ENCODE results near the gene NUDCD3. TPM values are rescaled to one million over a fixed set of nuclear protein-coding genes. Genes with fewer than 3 reads are reported as not detected.

Gene NUDCD3
- total RNA-seq, 1 donor from 2014 or later: 43.5 TPM

DNA sequence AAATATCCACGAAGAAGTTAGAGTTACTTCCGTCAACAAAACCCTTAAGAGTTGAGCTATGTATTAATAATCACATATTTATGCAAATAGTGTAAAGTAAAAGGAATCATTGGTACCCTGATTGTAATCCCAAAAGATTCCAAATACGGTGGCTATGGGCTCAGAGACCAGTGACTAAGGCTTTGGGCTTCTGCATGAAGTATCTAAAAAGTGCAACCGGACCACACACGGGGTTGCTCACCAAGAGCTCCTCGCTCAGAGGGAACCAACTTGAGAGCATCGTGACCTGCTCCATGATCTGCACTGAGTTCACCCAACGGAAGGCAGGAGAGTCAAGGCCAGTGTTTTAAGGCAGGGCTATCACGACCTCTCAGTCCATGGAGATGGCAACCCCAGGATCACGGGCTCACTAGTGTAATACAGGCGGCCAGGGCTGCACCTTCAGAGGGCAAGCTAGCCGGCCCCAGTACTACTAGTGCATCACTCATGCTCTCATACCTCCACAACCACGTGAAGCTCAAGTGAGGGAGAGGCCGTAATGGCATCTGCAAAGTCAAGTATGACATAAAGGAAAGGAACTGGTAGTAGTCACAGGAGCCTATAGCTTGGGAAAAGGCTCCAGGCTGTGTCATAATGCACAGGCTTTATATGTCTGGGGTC is 87.9 kb downstream of the NUDCD3 start:
- no peak overlapping the region for H3K4me3 ChIP-seq (ENCODE audit: low read depth, low read length)
- TF ChIP-seq, protein P1, sequence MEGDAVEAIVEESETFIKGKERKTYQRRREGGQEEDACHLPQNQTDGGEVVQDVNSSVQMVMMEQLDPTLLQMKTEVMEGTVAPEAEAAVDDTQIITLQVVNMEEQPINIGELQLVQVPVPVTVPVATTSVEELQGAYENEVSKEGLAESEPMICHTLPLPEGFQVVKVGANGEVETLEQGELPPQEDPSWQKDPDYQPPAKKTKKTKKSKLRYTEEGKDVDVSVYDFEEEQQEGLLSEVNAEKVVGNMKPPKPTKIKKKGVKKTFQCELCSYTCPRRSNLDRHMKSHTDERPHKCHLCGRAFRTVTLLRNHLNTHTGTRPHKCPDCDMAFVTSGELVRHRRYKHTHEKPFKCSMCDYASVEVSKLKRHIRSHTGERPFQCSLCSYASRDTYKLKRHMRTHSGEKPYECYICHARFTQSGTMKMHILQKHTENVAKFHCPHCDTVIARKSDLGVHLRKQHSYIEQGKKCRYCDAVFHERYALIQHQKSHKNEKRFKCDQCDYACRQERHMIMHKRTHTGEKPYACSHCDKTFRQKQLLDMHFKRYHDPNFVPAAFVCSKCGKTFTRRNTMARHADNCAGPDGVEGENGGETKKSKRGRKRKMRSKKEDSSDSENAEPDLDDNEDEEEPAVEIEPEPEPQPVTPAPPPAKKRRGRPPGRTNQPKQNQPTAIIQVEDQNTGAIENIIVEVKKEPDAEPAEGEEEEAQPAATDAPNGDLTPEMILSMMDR (conservative IDR thresholded peaks at IDR 0.05; ENCODE audit: low read depth, low read length): no peak
- DNase-seq (ENCODE audit: low read depth): no peak

DNA sequence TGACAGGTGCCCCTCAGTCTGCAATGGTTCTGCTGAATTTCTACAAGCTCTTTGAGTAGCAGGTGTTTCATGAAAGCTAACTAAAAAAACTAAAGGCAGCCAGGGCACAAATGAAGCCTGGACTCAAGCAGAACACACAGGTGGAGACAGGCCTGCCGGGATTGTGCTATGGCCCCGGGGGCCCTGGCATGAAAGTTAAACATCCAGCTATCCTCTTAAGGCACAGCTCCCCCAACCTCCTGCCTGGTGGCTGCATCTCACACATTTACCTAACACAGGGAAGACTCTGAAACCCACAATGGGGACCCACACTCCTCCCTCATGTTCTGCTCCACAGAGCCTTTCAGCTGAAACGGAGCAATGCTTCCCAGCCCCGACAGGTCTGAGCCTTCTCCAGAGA is 88.8 kb downstream of the NUDCD3 start:
- no peak overlapping the region for H3K4me3 ChIP-seq (ENCODE audit: low read depth, low read length)
- TF ChIP-seq, protein P1 (conservative IDR thresholded peaks at IDR 0.05; ENCODE audit: low read depth, low read length): no peak
- DNase-seq (ENCODE audit: low read depth): no peak

DNA sequence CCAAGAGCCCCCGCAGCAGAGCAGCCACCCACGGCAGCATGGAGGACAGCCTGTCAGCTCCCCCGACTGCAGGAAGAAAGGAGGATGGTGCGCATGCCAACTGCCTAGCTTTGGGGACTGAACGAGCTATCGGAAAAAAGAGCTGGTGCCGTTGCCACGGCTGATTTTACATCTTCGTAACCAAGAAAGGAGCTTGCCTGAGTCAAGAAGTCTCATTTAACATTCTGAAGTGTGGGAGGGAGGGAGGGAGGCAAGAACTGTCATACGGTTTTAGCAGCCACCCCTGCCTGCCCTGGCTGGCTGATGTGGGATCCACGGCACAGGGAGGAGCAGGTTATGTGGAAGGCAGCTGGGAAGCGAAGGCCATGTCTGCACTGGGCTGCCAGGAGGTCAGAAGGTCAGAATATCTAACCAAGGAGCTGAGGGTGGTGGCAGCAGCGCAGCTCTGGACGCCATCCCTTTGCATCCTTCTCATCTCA is 90.4 kb downstream of the NUDCD3 start:
- no peak overlapping the region for H3K4me3 ChIP-seq (ENCODE audit: low read depth, low read length)
- TF ChIP-seq, protein P1 (conservative IDR thresholded peaks at IDR 0.05; ENCODE audit: low read depth, low read length): no peak
- no peak for DNase-seq (ENCODE audit: low read depth)

DNA sequence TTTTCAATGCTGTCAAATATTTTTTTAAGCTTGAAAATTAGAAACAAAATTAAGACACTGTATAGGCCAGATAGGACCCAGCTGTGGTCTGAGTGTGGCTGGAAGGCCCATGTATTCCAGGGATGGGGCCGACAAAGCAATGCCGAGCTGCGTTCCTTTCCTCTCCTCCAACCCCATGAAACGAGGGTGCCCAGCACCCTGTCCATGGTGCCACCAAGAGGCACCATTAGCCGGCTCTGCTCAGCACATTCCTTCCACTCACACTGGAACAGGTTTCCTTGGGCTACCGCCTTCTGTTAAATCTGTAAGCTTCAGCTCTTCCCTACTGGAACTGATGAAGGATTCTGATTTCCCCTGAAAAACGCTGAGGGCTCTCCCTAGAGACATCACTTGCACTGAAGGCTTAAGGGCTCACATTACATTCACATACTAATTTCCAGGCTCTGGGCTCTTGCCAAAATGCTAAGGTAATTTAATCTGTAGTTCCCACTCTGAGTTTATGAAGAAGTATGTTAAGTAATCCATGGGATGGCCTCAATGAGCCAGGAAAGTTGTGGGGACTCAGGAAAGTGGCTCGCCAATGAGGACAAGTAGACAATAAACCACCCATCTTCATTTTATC is 91.4 kb downstream of the NUDCD3 start:
- no peak for DNase-seq (ENCODE audit: low read depth)
- H3K4me3 ChIP-seq (ENCODE audit: low read depth, low read length): no peak overlapping the region
- TF ChIP-seq, protein P1 (conservative IDR thresholded peaks at IDR 0.05; ENCODE audit: low read depth, low read length): no peak

DNA sequence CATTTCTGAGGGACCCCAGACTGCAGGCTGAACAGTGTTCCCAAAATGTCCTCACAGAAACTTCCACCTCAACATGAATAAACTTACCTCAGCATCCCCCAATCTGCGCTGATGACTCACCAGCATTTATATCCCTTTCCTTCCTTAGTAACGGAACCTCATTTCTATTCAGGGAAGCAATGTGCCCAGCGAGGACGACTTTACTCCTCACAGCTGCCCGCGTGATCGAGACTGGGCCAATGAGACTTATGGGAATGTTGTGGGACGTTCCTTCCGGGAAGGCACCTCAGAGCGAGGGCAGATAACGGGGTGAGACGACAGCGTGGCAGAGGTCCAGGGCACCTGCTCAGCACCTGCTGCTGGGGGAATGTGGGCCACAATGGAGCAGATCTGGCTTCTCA is 91.9 kb downstream of the NUDCD3 start:
- TF ChIP-seq, protein P1 (conservative IDR thresholded peaks at IDR 0.05; ENCODE audit: low read depth, low read length): no peak
- H3K4me3 ChIP-seq (ENCODE audit: low read depth, low read length): no peak overlapping the region
- no peak for DNase-seq (ENCODE audit: low read depth)

DNA sequence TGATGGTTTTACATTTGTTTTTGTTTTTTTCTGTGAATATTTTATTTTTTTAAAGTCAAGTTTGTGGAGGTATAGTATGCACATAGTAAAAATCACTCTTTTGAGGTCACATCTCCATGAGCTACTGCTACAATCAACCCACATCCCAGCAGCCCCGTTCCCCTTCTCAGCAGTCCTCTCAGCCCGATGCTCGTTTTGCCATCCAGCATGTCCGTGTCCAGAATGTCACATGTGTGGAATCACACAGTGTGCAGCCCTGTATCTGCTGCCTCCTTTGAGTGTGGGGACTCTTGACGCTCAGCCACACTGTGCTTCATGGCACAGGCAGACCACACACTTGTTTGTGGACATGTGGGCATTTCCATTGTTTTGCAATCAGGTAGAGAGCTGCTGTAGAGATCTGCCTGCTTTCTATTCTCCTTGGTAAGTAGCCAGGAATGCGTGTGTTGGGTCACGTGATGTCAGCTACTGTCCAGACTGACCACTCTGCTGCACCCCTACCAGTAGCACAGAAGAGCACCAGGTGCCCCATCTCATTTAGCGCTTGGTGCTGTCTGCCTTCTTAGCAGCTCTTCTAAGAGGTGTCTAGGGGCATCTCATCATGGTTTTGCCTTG is 93.4 kb downstream of the NUDCD3 start:
- peak; percentile 79 for DNase-seq (ENCODE audit: low read depth)
- TF ChIP-seq, protein P1 (conservative IDR thresholded peaks at IDR 0.05; ENCODE audit: low read depth, low read length): no peak
- H3K4me3 ChIP-seq (ENCODE audit: low read depth, low read length): no peak overlapping the region
